Measurements from ENCODE around the gene MYO15A.

- TF ChIP-seq YY1 (IDR thresholded peaks at IDR 0.05; ENCODE audit: insufficient read depth, insufficient read length): no peak
- no peak for TF ChIP-seq SUZ12 (IDR thresholded peaks at IDR 0.05; ENCODE audit: extremely low read depth, insufficient read depth, insufficient read length)
These were observed 7.5 kb downstream of the MYO15A start for GRCh38 chr17:18116078-18116477.
